Type B pancreatic cell (in vitro differentiated cells): Measurements from ENCODE around the gene OR51I2. TPM values are rescaled to one million over a fixed set of nuclear protein-coding genes. Genes with fewer than 3 reads are reported as not detected.

Source experiments
- DNase-seq: peaks from one replicate; pipeline ENCODE4 v3.0.0; 2021; ENCODE audit warnings: mixed read lengths; ENCODE audit not compliant: unreplicated experiment; ENCODE audit errors: extremely low spot score
- H3K27ac Mint-ChIP-seq: 2 replicates; pipeline ENCODE4 v1.8.0; 2021; ENCODE audit warnings: mild to moderate bottlenecking, mixed read lengths
- H3K27me3 Mint-ChIP-seq: 2 replicates; pipeline ENCODE4 v1.8.0; 2021; ENCODE audit warnings: mixed read lengths
- H3K36me3 Mint-ChIP-seq: 2 replicates; pipeline ENCODE4 v1.8.0; 2021; ENCODE audit warnings: mixed read lengths
- H3K4me1 Mint-ChIP-seq: one replicate; pipeline ENCODE4 v1.8.0; 2021; ENCODE audit warnings: mixed read lengths; ENCODE audit not compliant: unreplicated experiment
- H3K4me3 Mint-ChIP-seq: 2 replicates; pipeline ENCODE4 v1.8.0; 2021; ENCODE audit warnings: mild to moderate bottlenecking, mixed read lengths
- H3K9me3 Mint-ChIP-seq: 2 replicates; pipeline ENCODE4 v1.8.0; 2021; ENCODE audit warnings: mixed read lengths
- total RNA-seq: library from RNA; stranded (reverse); gene quantifications from 2 replicates; pipeline ENCODE4 v1.2.1, GENCODE V29; 2021; ENCODE audit warnings: low replicate concordance
- TF ChIP-seq, protein P1 (sequence below): fragments of 200-600 bp; sonication (generic); conservative IDR thresholded peaks from 2 replicates; pipeline ENCODE4 v1.5.0; 2021; ENCODE audit warnings: antibody characterized with exemption, mild to moderate bottlenecking

Gene OR51I2
- total RNA-seq, 1 donor from 2014 or later = not detected

DNA sequence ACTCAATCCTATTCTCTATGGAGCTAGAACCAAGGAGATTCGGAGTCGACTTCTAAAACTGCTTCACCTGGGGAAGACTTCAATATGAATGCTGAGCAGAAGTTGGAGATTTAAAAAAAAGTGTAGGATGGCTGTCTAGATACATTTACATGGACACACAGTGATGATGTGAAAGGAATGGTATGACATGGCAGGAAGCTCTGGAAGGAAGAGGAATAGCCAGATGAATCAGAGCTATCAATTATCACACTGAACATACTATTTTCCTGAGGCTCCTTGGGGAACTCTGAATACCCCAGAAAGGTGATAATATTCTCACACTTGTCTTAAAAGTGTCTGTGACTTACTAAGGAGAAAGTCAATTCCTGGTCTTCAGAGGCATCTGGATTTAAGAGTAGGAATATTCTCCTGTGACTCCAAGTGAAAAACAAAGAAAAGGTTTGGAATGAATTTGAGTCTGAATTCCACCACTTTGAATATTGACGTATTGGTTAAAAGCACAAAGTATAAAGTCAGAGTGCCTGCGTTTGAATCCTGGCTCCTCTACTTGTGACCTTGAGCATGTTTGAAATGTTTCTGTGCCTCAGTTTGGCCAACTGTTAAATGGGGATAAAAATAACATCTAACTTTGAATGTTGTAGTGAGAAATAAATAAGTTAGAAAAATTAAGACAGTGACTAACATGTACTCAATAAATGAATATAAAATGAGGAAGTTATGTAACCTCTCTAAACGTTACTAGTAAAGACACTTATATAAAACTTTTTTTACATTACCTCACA is 40.6 kb downstream of the OR51I2 start:
- TF ChIP-seq, protein P1, sequence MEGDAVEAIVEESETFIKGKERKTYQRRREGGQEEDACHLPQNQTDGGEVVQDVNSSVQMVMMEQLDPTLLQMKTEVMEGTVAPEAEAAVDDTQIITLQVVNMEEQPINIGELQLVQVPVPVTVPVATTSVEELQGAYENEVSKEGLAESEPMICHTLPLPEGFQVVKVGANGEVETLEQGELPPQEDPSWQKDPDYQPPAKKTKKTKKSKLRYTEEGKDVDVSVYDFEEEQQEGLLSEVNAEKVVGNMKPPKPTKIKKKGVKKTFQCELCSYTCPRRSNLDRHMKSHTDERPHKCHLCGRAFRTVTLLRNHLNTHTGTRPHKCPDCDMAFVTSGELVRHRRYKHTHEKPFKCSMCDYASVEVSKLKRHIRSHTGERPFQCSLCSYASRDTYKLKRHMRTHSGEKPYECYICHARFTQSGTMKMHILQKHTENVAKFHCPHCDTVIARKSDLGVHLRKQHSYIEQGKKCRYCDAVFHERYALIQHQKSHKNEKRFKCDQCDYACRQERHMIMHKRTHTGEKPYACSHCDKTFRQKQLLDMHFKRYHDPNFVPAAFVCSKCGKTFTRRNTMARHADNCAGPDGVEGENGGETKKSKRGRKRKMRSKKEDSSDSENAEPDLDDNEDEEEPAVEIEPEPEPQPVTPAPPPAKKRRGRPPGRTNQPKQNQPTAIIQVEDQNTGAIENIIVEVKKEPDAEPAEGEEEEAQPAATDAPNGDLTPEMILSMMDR = no peak
- Mint-ChIP-seq H3K27ac (no peak overlapping the region), H3K9me3 (no peaks in the 10 kb centered on the region), H3K27me3 (peaks cover 3% of the 10 kb centered on the region), H3K36me3 (no peaks in the 10 kb centered on the region), H3K4me1 (no peaks in the 10 kb centered on the region), H3K4me3 (no peak overlapping the region)
- no peak for DNase-seq

DNA sequence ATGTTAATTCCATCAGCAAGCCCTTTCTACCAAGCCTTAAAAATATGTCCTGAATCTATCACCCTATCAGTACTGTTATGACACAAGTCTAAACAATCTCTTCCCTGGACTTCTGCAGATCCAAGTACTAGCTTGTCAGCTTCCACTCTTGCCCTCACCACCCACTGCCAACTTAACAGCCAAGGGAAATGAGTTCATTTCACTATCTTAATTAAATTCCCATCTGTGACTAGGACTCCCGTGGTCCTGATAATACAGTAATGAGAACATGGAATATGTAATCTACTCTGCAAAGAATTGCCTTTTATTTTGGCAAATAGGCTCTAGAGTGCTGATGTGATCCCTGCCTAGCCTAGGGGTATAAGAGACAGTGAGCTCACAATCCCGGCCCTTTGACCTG is 50.5 kb downstream of the OR51I2 start:
- Mint-ChIP-seq H3K36me3 (no peaks in the 10 kb centered on the region), H3K4me1 (no peaks in the 10 kb centered on the region), H3K4me3 (no peak overlapping the region), H3K9me3 (no peaks in the 10 kb centered on the region), H3K27ac (no peak overlapping the region), H3K27me3 (no peaks in the 10 kb centered on the region)
- TF ChIP-seq, protein P1 = no peak
- DNase-seq = no peak

DNA sequence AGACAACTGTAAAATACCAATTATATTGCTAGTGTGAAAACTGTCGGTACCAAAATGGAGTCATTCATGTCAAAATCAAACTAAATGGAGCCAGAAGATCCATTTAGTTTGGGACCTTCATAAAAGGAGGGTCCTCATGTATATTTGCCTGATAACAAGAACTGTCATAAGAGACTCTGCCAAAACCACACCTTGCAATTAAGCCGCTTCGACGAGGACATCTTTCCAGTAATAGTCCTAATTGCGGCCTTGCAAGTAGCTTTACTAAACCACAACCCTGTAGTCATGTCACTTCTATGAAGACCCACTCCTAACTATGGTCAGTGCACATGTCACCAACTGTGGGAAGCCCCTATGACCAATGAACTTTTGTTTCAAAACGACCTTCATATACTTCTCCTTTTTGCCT is 51.3 kb downstream of the OR51I2 start:
- no peaks in the 10 kb centered on the region for H3K4me1 Mint-ChIP-seq
- no peak overlapping the region for H3K4me3 Mint-ChIP-seq
- no peak overlapping the region for H3K27ac Mint-ChIP-seq
- no peaks in the 10 kb centered on the region for H3K36me3 Mint-ChIP-seq
- no peaks in the 10 kb centered on the region for H3K9me3 Mint-ChIP-seq
- no peaks in the 10 kb centered on the region for H3K27me3 Mint-ChIP-seq
- TF ChIP-seq, protein P1 = no peak
- DNase-seq = no peak

DNA sequence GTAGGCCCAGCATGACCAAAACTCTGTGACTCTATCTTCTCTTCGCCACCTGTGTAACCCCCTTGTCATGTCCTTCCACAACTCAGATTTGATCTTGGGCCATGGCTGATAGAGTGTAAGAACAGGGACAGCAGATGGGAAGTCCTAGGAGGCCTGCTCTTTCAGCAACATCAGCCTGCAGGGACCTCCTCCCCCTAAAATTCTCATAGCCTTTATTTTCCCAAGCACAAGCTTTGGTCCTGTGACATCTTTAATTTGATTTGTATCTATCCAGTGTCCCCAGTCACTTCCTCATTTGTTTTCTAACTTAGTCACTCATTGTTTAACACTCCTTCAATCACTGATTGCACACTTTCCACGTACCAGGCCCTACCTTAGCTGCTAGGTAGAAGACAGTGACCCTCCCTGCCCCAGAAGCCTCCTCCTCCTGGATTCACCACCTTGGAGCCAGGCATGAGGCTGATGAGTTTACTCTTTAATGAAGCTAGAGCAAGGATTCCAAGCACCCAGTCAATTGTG is 55.3 kb downstream of the OR51I2 start:
- DNase-seq = no peak
- TF ChIP-seq, protein P1 = no peak
- H3K9me3 Mint-ChIP-seq = no peaks in the 10 kb centered on the region
- no peak overlapping the region for H3K4me3 Mint-ChIP-seq
- no peaks in the 10 kb centered on the region for H3K4me1 Mint-ChIP-seq
- peaks cover 5% of the 10 kb centered on the region for H3K27me3 Mint-ChIP-seq
- H3K27ac Mint-ChIP-seq = no peak overlapping the region
- no peaks in the 10 kb centered on the region for H3K36me3 Mint-ChIP-seq

DNA sequence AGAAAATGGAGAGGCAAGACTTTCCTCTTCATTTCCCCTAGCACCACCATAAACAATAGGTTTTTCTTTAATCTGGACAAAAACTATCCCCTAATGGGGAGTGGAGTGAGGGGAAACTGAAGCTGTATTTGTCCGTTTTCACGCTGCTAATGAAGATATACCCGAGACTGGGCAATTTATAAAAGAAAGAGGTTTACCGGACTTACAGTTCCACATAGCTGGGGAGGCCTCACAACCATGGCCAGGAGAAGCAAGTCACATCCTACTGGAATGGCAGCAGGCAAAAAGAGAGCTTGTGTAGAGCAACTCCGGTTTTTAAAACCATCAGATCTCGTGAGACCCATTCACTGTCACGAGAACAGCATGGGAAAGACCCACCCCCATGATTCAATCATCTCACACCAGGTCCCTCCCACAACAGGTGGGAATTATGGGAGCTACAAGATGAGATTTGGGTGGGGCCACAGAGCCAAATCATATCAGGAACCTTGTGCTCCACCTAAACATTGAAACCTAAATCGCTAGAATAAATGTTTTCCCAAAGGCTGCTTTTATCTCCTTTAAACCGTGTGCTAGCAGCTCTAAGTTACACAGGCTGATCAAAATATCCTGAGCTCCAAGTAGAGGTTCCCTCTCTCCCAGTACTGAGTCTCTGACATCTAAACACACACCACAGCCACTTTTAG is 56.4 kb downstream of the OR51I2 start:
- no peak for DNase-seq
- no peaks in the 10 kb centered on the region for H3K9me3 Mint-ChIP-seq
- no peak overlapping the region for H3K27ac Mint-ChIP-seq
- H3K36me3 Mint-ChIP-seq = no peaks in the 10 kb centered on the region
- TF ChIP-seq, protein P1 = no peak
- no peak overlapping the region for H3K4me3 Mint-ChIP-seq
- peaks cover 5% of the 10 kb centered on the region for H3K27me3 Mint-ChIP-seq
- H3K4me1 Mint-ChIP-seq = no peaks in the 10 kb centered on the region

Other genes with a start within 250 kb of the OR51I2 start
- not detected in 2 replicates for gene OR51V1, start 248.6 kb upstream of the OR51I2 start, total RNA-seq
- gene HBB, start 222.3 kb upstream of the OR51I2 start, total RNA-seq = not detected in 2 replicates
- gene HBD, start 214.8 kb upstream of the OR51I2 start, total RNA-seq = 0.79 TPM in 1 of 2 replicates, not detected in the other
- gene HBG1, start 199.5 kb upstream of the OR51I2 start, total RNA-seq = not detected in 2 replicates
- gene HBG2, start 194.5 kb upstream of the OR51I2 start, total RNA-seq = not detected in 2 replicates
- 1.3 TPM in 1 of 2 replicates, not detected in the other for gene HBE1, start 179.4 kb upstream of the OR51I2 start, total RNA-seq
- gene OR51B4, start 147.4 kb upstream of the OR51I2 start, total RNA-seq = not detected in 2 replicates
- not detected in 2 replicates for gene OR51B2, start 125.0 kb upstream of the OR51I2 start, total RNA-seq
- gene OR51B5, start 105.8 kb upstream of the OR51I2 start, total RNA-seq = not detected in 2 replicates
- gene OR51B6, start 97.8 kb upstream of the OR51I2 start, total RNA-seq = not detected in 2 replicates
- not detected in 2 replicates for gene OR51M1, start 65.5 kb upstream of the OR51I2 start, total RNA-seq
- gene OR51Q1, start 27.2 kb upstream of the OR51I2 start, total RNA-seq = not detected in 2 replicates
- gene OR51I1, start 7.8 kb upstream of the OR51I2 start, total RNA-seq = not detected in 2 replicates
- gene OR52D1, start 39.4 kb downstream of the OR51I2 start, total RNA-seq = not detected in 2 replicates
- not detected in 2 replicates for gene UBQLN3, start 60.6 kb downstream of the OR51I2 start, total RNA-seq
- gene UBQLNL, start 67.4 kb downstream of the OR51I2 start, total RNA-seq = 0.19 and 0.39 TPM in 2 replicates
- not detected in 2 replicates for gene OR52H1, start 99.2 kb downstream of the OR51I2 start, total RNA-seq
- not detected in 2 replicates for gene OR52B6, start 131.6 kb downstream of the OR51I2 start, total RNA-seq
- gene TRIM6, start 147.3 kb downstream of the OR51I2 start, total RNA-seq = 7.5 and 8.7 TPM in 2 replicates
- 1.4 and 2.4 TPM in 2 replicates for gene TRIM34, start 175.7 kb downstream of the OR51I2 start, total RNA-seq
- 30.0 and 32.3 TPM in 2 replicates for gene TRIM5, start 235.8 kb downstream of the OR51I2 start, total RNA-seq
- gene TRIM22, start 240.5 kb downstream of the OR51I2 start, total RNA-seq = 27.4 and 72.5 TPM in 2 replicates